ENCODE data around the gene HPS6.

HPS6 gene

DNA sequence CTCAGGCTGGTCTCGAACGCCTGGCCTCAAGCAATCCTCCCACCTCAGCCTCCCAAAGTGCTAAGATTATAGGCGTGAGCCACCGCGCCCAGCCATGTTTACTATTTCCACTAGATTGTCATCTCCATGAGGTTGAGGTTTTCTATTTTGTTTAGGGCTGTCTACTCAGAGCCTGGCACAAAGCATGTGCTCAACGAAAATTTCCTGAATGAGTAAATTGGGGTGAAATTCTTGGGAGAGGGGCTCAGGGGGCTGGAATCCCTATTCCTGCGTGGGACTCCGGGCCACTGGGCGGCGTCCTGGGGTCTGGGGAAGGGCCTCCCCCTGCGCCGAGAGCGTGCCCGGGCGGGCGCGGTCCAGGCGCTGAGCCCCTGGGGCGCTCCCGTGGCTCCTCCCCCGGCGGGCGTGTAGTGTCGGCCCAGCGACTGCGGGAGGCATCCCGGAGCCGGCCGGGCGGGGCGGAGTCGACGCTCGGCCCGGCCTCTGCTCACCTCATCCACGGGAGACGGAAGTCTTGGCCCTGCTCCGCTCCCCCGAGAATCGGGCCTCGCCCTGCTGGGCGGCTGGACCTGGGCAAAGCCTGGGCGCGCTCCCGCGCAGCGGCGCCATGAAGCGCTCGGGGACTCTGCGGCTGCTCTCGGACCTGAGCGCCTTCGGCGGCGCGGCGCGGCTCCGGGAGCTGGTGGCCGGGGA is at the start of gene HPS6:
Gene HPS6 (plus strand): TSS at position 482 of the 693 bp plus-strand sequence. CDS start 126 bp downstream, at position 608.
- TF ChIP-seq, protein P1, sequence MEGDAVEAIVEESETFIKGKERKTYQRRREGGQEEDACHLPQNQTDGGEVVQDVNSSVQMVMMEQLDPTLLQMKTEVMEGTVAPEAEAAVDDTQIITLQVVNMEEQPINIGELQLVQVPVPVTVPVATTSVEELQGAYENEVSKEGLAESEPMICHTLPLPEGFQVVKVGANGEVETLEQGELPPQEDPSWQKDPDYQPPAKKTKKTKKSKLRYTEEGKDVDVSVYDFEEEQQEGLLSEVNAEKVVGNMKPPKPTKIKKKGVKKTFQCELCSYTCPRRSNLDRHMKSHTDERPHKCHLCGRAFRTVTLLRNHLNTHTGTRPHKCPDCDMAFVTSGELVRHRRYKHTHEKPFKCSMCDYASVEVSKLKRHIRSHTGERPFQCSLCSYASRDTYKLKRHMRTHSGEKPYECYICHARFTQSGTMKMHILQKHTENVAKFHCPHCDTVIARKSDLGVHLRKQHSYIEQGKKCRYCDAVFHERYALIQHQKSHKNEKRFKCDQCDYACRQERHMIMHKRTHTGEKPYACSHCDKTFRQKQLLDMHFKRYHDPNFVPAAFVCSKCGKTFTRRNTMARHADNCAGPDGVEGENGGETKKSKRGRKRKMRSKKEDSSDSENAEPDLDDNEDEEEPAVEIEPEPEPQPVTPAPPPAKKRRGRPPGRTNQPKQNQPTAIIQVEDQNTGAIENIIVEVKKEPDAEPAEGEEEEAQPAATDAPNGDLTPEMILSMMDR (IDR thresholded peaks at IDR 0.05) = peak; percentile 11 to 13
- Histone ChIP-seq H3K27me3 (no peaks in the 10 kb centered on the region), H3K27ac (peak within 1 kb of the TSS; percentile 89 to 91), H3K4me1 (peaks cover 12 to 37% (median 29%) of the 10 kb centered on the region in 4 donors), H3K9me3 (no peaks in the 10 kb centered on the region), H3K4me3 (peak within 1 kb of the TSS; percentile 78 to 90), H3K36me3 (peaks cover 0 to 32% (median 21%) of the 10 kb centered on the region in 3 donors)
- intact Hi-C loops (cut with DNase I; ENCODE audit: low total_unique reads) = no loop called here
- DNase-seq = peak; percentile 87 to 96

DNA sequence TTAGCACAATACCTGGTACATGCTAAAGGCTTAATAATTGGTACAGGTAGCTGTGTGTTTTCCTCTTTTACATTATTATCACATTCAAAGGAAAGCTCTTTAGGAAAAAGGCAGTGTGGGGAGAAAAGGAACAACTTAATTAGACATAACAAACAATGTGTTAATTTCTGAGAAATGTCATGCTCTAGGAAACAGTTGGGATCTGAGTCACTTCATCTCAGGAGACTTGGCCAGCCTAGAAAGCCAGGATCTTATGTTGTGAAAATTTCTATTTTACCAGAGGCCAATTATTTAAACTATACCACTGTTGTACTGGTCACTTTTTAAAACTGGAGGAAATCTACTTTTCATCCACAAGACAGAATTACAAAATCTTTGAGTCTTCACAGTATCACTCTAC is 48.7 kb upstream of the HPS6 start:
- no peak for DNase-seq
- no peaks in the 10 kb centered on the region for H3K4me1 ChIP-seq
- TF ChIP-seq, protein P1 (IDR thresholded peaks at IDR 0.05) = no peak
- no peak overlapping the region for H3K4me3 ChIP-seq
- H3K36me3 ChIP-seq = peaks cover 20 to 85% (median 46%) of the 10 kb centered on the region in 3 donors
- no peaks in the 10 kb centered on the region for H3K27me3 ChIP-seq
- H3K9me3 ChIP-seq = no peaks in the 10 kb centered on the region
- intact Hi-C loops (cut with DNase I; ENCODE audit: low total_unique reads) = no loop called here
- no peak overlapping the region for H3K27ac ChIP-seq

DNA sequence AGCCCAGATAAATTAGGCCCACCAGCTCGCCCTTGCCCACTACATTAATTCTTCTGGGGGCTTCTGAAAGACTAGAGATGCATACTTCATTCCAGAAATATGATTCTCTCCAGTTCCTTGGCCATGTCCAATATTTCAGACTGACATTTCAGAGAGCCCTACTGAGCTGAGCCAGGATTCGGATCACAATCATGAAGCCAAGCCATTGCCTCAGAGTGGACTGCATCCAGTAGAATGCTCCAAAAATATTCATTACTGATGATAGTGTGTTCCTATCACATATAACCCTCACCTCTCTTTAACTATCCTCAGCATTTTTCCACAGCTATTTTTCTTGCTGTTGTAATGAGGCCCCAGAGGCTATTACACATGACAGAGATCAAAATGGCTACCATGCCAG is 47.9 kb upstream of the HPS6 start:
- no peaks in the 10 kb centered on the region for H3K27me3 ChIP-seq
- no peak overlapping the region for H3K27ac ChIP-seq
- DNase-seq = no peak
- intact Hi-C loops (cut with DNase I; ENCODE audit: low total_unique reads) = no loop called here
- H3K9me3 ChIP-seq = no peaks in the 10 kb centered on the region
- TF ChIP-seq, protein P1 (IDR thresholded peaks at IDR 0.05) = no peak
- H3K4me1 ChIP-seq = no peaks in the 10 kb centered on the region
- H3K4me3 ChIP-seq = no peak overlapping the region
- peaks cover 26 to 87% (median 52%) of the 10 kb centered on the region in 3 donors for H3K36me3 ChIP-seq

DNA sequence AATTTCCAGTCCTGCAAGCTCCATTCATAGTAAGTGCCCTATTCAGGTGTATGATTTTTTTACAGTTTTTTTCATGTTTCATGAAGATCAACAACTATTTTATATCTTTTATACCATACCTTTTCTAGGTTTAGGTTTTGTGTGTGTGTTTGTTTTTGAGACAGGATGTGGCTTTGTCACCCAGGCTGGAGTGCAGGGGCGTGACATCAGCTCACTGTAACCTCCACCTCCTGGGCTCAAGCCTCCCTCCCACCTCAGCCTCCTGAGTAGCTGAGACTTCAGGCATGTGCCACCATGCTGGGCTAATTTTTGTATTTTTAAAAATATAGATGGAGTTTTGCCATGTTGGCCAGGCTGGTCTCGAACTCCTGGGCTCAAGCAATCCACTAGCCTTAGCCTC is 44.2 kb upstream of the HPS6 start:
- TF ChIP-seq, protein P1 (IDR thresholded peaks at IDR 0.05) = no peak
- intact Hi-C loops (cut with DNase I; ENCODE audit: low total_unique reads) = no loop called here
- Histone ChIP-seq H3K27me3 (no peaks in the 10 kb centered on the region), H3K4me3 (no peak overlapping the region), H3K9me3 (no peaks in the 10 kb centered on the region), H3K4me1 (no peaks in the 10 kb centered on the region), H3K27ac (no peak overlapping the region), H3K36me3 (peaks cover 46 to 95% (median 69%) of the 10 kb centered on the region in 3 donors)
- no peak for DNase-seq

DNA sequence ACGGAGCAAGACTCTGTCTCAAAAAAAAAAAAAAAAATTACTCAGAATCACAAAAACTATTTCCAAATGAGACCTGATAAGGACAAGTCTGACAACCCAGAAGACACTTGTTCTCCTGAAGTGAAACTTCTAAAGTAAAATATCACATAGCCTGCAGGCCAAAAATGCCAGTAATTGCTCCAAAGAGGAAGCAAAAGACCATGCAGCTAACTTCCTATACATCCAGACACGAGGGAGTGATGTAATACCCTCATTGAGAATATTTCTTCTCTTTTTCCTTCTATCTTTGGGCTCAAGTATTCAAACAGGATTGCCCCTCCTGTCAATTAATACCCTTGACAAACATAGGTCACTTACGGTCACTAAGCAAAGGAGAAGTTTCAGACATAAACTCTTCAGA is 40.4 kb upstream of the HPS6 start:
- no peaks in the 10 kb centered on the region for H3K9me3 ChIP-seq
- intact Hi-C loops (cut with DNase I; ENCODE audit: low total_unique reads) = no loop called here
- H3K36me3 ChIP-seq = peaks cover 62 to 97% (median 67%) of the 10 kb centered on the region in 3 donors
- H3K27ac ChIP-seq = no peak overlapping the region
- TF ChIP-seq, protein P1 (IDR thresholded peaks at IDR 0.05) = no peak
- H3K4me3 ChIP-seq = no peak overlapping the region
- no peaks in the 10 kb centered on the region for H3K4me1 ChIP-seq
- DNase-seq = no peak
- no peaks in the 10 kb centered on the region for H3K27me3 ChIP-seq

Measured in tibial artery (tissue), 4 donors.